SK-N-SH treated with all-trans-retinoic acid at 6 μM for 48 hours (cell line): Measurements from ENCODE around the gene ELOVL6.
"Not testable (repeated sequence)": the region's sequence is repeated elsewhere in the genome, so short reads cannot be mapped to it uniquely, and the experiment has no call there.

ENCODE experiments used
- ATAC-seq: fragments of 200-7000 bp; cut with Tn5 transposase; 3 replicates; pipeline ENCODE4 v1.9.1; 2020; ENCODE audit warnings: mild to moderate bottlenecking, moderate library complexity
- CREB5 ChIP-seq: fragments of 250-450 bp; sonication (Bioruptor Pico); IDR thresholded peaks from 2 replicates; pipeline ENCODE4 v1.5.1; 2020; ENCODE audit warnings: low read depth, mild to moderate bottlenecking, moderate library complexity
- CSDC2 ChIP-seq: fragments of 250-450 bp; sonication (Bioruptor Pico); IDR thresholded peaks from 2 replicates; pipeline ENCODE4 v1.5.0; 2020; ENCODE audit warnings: mild to moderate bottlenecking, moderate library complexity
- CSRNP3 ChIP-seq: fragments of 250-450 bp; sonication (Bioruptor Pico); IDR thresholded peaks from 2 replicates; pipeline ENCODE4 v1.5.1; 2021; ENCODE audit warnings: mild to moderate bottlenecking, moderate library complexity
- ESRRG ChIP-seq: fragments of 250-450 bp; sonication (Bioruptor Pico); IDR thresholded peaks from 2 replicates; pipeline ENCODE4 v1.6.1; 2021; ENCODE audit warnings: mild to moderate bottlenecking
- GLIS3 ChIP-seq: fragments of 250-450 bp; sonication (Bioruptor Pico); IDR thresholded peaks from 2 replicates; pipeline ENCODE4 v1.5.0; 2020; ENCODE audit warnings: mild to moderate bottlenecking, moderate library complexity
- ISL1 ChIP-seq: fragments of 250-450 bp; sonication (Bioruptor Pico); IDR thresholded peaks from 2 replicates; pipeline ENCODE4 v2.1.2; 2022; ENCODE audit warnings: mild to moderate bottlenecking, moderate library complexity
- OSR1 ChIP-seq: fragments of 250-450 bp; sonication (Bioruptor Pico); IDR thresholded peaks from 2 replicates; pipeline ENCODE4 v1.8.0; 2022; ENCODE audit warnings: moderate library complexity, mild to moderate bottlenecking, inconsistent platforms
- PATZ1 ChIP-seq: fragments of 250-450 bp; sonication (Bioruptor Pico); IDR thresholded peaks from 2 replicates; pipeline ENCODE4 v1.8.0; 2020; ENCODE audit warnings: mild to moderate bottlenecking, moderate library complexity, borderline replicate concordance
- POU6F1 ChIP-seq: fragments of 250-450 bp; sonication (Bioruptor Pico); IDR thresholded peaks from 2 replicates; pipeline ENCODE4 v1.8.0; 2021; ENCODE audit warnings: low read depth, mild to moderate bottlenecking, moderate library complexity, borderline replicate concordance
- PPARA ChIP-seq: fragments of 250-450 bp; sonication (Bioruptor Pico); IDR thresholded peaks from 2 replicates; pipeline ENCODE4 v1.5.0; 2020; ENCODE audit warnings: mild to moderate bottlenecking, borderline replicate concordance
- RARB ChIP-seq: fragments of 250-450 bp; sonication (Bioruptor Pico); IDR thresholded peaks from 2 replicates; pipeline ENCODE4 v1.8.0; 2021; ENCODE audit warnings: mild to moderate bottlenecking, moderate library complexity
- SNAI2 ChIP-seq: fragments of 250-450 bp; sonication (Bioruptor Pico); IDR thresholded peaks from 2 replicates; pipeline ENCODE4 v1.5.0; 2020; ENCODE audit warnings: mild to moderate bottlenecking, moderate library complexity
- TCF4 ChIP-seq: fragments of 250-450 bp; sonication (Bioruptor Pico); IDR thresholded peaks from 2 replicates; pipeline ENCODE4 v1.8.0; 2021; ENCODE audit warnings: mild to moderate bottlenecking, moderate library complexity, borderline replicate concordance
- TSHZ2 ChIP-seq: fragments of 250-450 bp; sonication (Bioruptor Pico); IDR thresholded peaks from 2 replicates; pipeline ENCODE4 v1.5.0; 2020; ENCODE audit warnings: mild to moderate bottlenecking, moderate library complexity
- ZC3H10 ChIP-seq: fragments of 250-450 bp; sonication (Bioruptor Pico); IDR thresholded peaks from 2 replicates; pipeline ENCODE4 v1.5.1; 2021; ENCODE audit warnings: mild to moderate bottlenecking, moderate library complexity
- ZFP3 ChIP-seq: fragments of 250-450 bp; sonication (Bioruptor Pico); IDR thresholded peaks from 2 replicates; pipeline ENCODE4 v1.5.0; 2020; ENCODE audit warnings: mild to moderate bottlenecking, moderate library complexity
- ZFP30 ChIP-seq: fragments of 450-650 bp; formaldehyde crosslinking; IDR thresholded peaks from 2 replicates; pipeline ENCODE4 v1.5.0; 2022; ENCODE audit warnings: mild to moderate bottlenecking, moderate library complexity
- ZNF565 ChIP-seq: fragments of 450-650 bp; formaldehyde crosslinking; conservative IDR thresholded peaks from 2 replicates; pipeline ENCODE4 v1.5.0; 2020; ENCODE audit warnings: low read depth, mild to moderate bottlenecking, moderate library complexity

Gene ELOVL6

GRCh38 chr4:110157580-110157979, 40.8 kb downstream of the ELOVL6 start (continued):
- TF ChIP-seq CREB5 (CRISPR knock-in tag) = no peak
- TF ChIP-seq OSR1 (CRISPR knock-in tag) = no peak

GRCh38 chr4:110157166-110157565, 41.2 kb downstream of the ELOVL6 start:
- ATAC-seq = not testable (repeated sequence)

GRCh38 chr4:110156442-110156841, 42.0 kb downstream of the ELOVL6 start:
- TF ChIP-seq ZFP30 (CRISPR knock-in tag) (no peak), PATZ1 (CRISPR knock-in tag) (no peak), CREB5 (CRISPR knock-in tag) (no peak), ZC3H10 (no peak), ZFP3 (CRISPR knock-in tag) (no peak), CSRNP3 (CRISPR knock-in tag) (no peak), OSR1 (CRISPR knock-in tag) (no peak), GLIS3 (CRISPR knock-in tag) (no peak), ISL1 (no peak), TSHZ2 (CRISPR knock-in tag) (no peak), RARB (CRISPR knock-in tag) (no peak), CSDC2 (CRISPR knock-in tag) (no peak), SNAI2 (CRISPR knock-in tag) (no peak), POU6F1 (CRISPR knock-in tag) (no peak), ESRRG (no peak), TCF4 (CRISPR knock-in tag) (no peak), ZNF565 (CRISPR knock-in tag) (no peak)
- ATAC-seq = no peak

GRCh38 chr4:110155654-110156053, 42.8 kb downstream of the ELOVL6 start:
- no peak for ATAC-seq
- TF ChIP-seq PATZ1 (CRISPR knock-in tag) (no peak), POU6F1 (CRISPR knock-in tag) (no peak), CREB5 (CRISPR knock-in tag) (no peak), PPARA (no peak), GLIS3 (CRISPR knock-in tag) (no peak)
